ENCODE results near the gene PRPF6.

GRCh38 chr20:64058536-64058935, 77.6 kb downstream of the PRPF6 start:
- TF ChIP-seq CTCF (IDR thresholded peaks at IDR 0.05; ENCODE audit: low read depth, low read length, poor library complexity, severe bottlenecking) (no peak), EZH2phosphoT487 (IDR thresholded peaks at IDR 0.05; ENCODE audit: borderline replicate concordance, low read length) (no peak)
